ENCODE results near the gene HS2ST1.

GRCh38 chr1:86913896-86914600 lies 387 bp upstream of the HS2ST1 start, which contains the start of gene SELENOF:
- peak; percentile 93; the same call in 1 of the 2 replicates for TF ChIP-seq TAF1 (IDR thresholded peaks at IDR 0.05; ENCODE audit: borderline replicate concordance, low read depth, low read length)
- peak; percentile 85 for TF ChIP-seq POLR2AphosphoS5 (IDR thresholded peaks at IDR 0.05; ENCODE audit: low read depth, low read length)
